GM23338 (cell line): ENCODE data around the gene ARPC2. TPM values are rescaled to one million over a fixed set of nuclear protein-coding genes. Genes with fewer than 3 reads are reported as not detected.

Source experiments
- ATAC-seq: fragments of 200-7000 bp; cut with Tn5 transposase; 3 replicates; pipeline ENCODE4 v1.9.1; 2020
- DNase-seq: peaks from one replicate; pipeline ENCODE4 v3.0.0-alpha.2; 2015; ENCODE audit warnings: low spot score
- H2AFZ ChIP-seq: fragments of 200-600 bp; sonication (generic); 2 replicates; pipeline ENCODE4 v1.8.0; 2016; ENCODE audit warnings: antibody characterized with exemption, mild to moderate bottlenecking, moderate library complexity
- H3F3A ChIP-seq: fragments of 200-600 bp; sonication (generic); replicated peaks from 2 replicates; pipeline ENCODE4 v1.8.0; 2017; ENCODE audit warnings: antibody characterized with exemption, mixed run types, low read depth
- H3K27ac ChIP-seq: fragments of 200-600 bp; sonication (generic); 2 replicates; pipeline ENCODE4 v1.6.1; 2016; ENCODE audit warnings: low read depth
- H3K27me3 ChIP-seq: fragments of 200-600 bp; sonication (generic); 2 replicates; pipeline ENCODE4 v1.8.0; 2016; ENCODE audit warnings: mild to moderate bottlenecking, mixed run types, moderate library complexity; ENCODE audit not compliant: insufficient read depth
- H3K36me3 ChIP-seq: fragments of 200-600 bp; sonication (generic); 2 replicates; pipeline ENCODE4 v1.8.0; 2016; ENCODE audit warnings: mild to moderate bottlenecking; ENCODE audit not compliant: insufficient read depth
- H3K4me1 ChIP-seq: fragments of 200-600 bp; sonication (generic); 2 replicates; pipeline ENCODE4 v1.8.0; 2016; ENCODE audit warnings: mild to moderate bottlenecking, moderate library complexity; ENCODE audit not compliant: insufficient read depth
- H3K4me2 ChIP-seq: fragments of 200-600 bp; sonication (generic); 2 replicates; pipeline ENCODE4 v1.7.1; 2017; ENCODE audit warnings: mixed run types
- H3K4me3 ChIP-seq: fragments of 200-600 bp; sonication (generic); 2 replicates; pipeline ENCODE4 v1.6.1; 2016; ENCODE audit warnings: mixed run types
- H3K79me2 ChIP-seq: fragments of 200-600 bp; sonication (generic); replicated peaks from 2 replicates; pipeline ENCODE4 v1.8.0; 2017; ENCODE audit warnings: mild to moderate bottlenecking; ENCODE audit not compliant: insufficient read depth
- H3K9me2 ChIP-seq: fragments of 200-600 bp; sonication (generic); 2 replicates; pipeline ENCODE4 v1.8.0; 2017; ENCODE audit not compliant: insufficient read depth
- H4K20me1 ChIP-seq: fragments of 200-600 bp; sonication (generic); replicated peaks from 2 replicates; pipeline ENCODE4 v1.8.0; 2017; ENCODE audit warnings: mild to moderate bottlenecking; ENCODE audit not compliant: insufficient read depth
- H3K27ac Mint-ChIP-seq: 2 replicates; pipeline ENCODE4 v1.8.0; 2020; ENCODE audit warnings: inconsistent platforms, mild to moderate bottlenecking, moderate library complexity, mixed read lengths
- H3K27me3 Mint-ChIP-seq: 3 replicates; pipeline ENCODE4 v1.8.0; 2022; ENCODE audit warnings: low read depth, mild to moderate bottlenecking, moderate library complexity, mixed read lengths, inconsistent platforms; ENCODE audit not compliant: insufficient read depth, poor library complexity
- H3K36me3 Mint-ChIP-seq: 3 replicates; pipeline ENCODE4 v1.8.0; 2021; ENCODE audit warnings: low read depth, mild to moderate bottlenecking, inconsistent platforms, moderate library complexity, mixed read lengths
- H3K4me1 Mint-ChIP-seq: 3 replicates; pipeline ENCODE4 v1.8.0; 2020; ENCODE audit warnings: mild to moderate bottlenecking, inconsistent platforms, mixed read lengths
- H3K4me3 Mint-ChIP-seq: 3 replicates; pipeline ENCODE4 v1.8.0; 2021; ENCODE audit warnings: moderate library complexity, mild to moderate bottlenecking, inconsistent platforms, mixed read lengths
- H3K9me3 Mint-ChIP-seq: 3 replicates; pipeline ENCODE4 v1.8.0; 2020; ENCODE audit warnings: moderate library complexity, mild to moderate bottlenecking, inconsistent platforms, mixed read lengths
- CREB1 ChIP-seq: fragments of 250-450 bp; sonication (Bioruptor Pico); IDR thresholded peaks from 2 replicates; pipeline ENCODE4 v1.5.0; 2020; ENCODE audit warnings: low read depth, mild to moderate bottlenecking, moderate library complexity
- CTCF ChIP-seq, 2 experiments: fragments of 200-600 bp in 1 of 2; sonication (generic) in 1 of 2; conservative IDR thresholded peaks; 2 replicates each; pipeline versions ENCODE4 v1.5.1 to v1.6.1; 2016 to 2017; ENCODE audit warnings: antibody characterized with exemption in 2 of 2, low read depth in 2 of 2, mild to moderate bottlenecking in 2 of 2, moderate library complexity in 1 of 2
- ETS1 ChIP-seq: IDR thresholded peaks from 2 replicates; pipeline ENCODE4 v1.6.1; 2016; ENCODE audit warnings: antibody characterized with exemption
- EZH2 ChIP-seq: fragments of 200-600 bp; sonication (generic); IDR thresholded peaks from one replicate; pipeline ENCODE4 v1.8.0; 2017; ENCODE audit warnings: antibody characterized with exemption, mild to moderate bottlenecking, low read depth; ENCODE audit not compliant: unreplicated experiment
- EZH2phosphoT487 ChIP-seq: fragments of 200-600 bp; sonication (generic); IDR thresholded peaks from one replicate; pipeline ENCODE4 v1.8.1; 2018; ENCODE audit warnings: antibody characterized with exemption; ENCODE audit not compliant: unreplicated experiment
- JUNB ChIP-seq: IDR thresholded peaks from one replicate; pipeline ENCODE4 v1.6.1; 2016; ENCODE audit warnings: antibody characterized with exemption; ENCODE audit not compliant: unreplicated experiment
- NANOG ChIP-seq: IDR thresholded peaks from 2 replicates; pipeline ENCODE4 v1.6.1; 2016; ENCODE audit warnings: antibody characterized with exemption, borderline replicate concordance
- POLR2AphosphoS5 ChIP-seq: IDR thresholded peaks from 2 replicates; pipeline ENCODE4 v1.6.1; 2016; ENCODE audit warnings: antibody characterized with exemption, low read depth
- REST ChIP-seq: IDR thresholded peaks from one replicate; pipeline ENCODE4 v1.6.1; 2018; ENCODE audit warnings: antibody characterized with exemption; ENCODE audit not compliant: unreplicated experiment
- STAT1 ChIP-seq: IDR thresholded peaks from one replicate; pipeline ENCODE4 v1.6.1; 2016; ENCODE audit warnings: antibody characterized with exemption; ENCODE audit not compliant: unreplicated experiment
- ZNF114 ChIP-seq: fragments of 250-450 bp; sonication (Bioruptor Pico); IDR thresholded peaks from 2 replicates; pipeline ENCODE4 v1.5.0; 2020; ENCODE audit warnings: mild to moderate bottlenecking, moderate library complexity
- ZNF331 ChIP-seq: fragments of 250-450 bp; sonication (Bioruptor Pico); IDR thresholded peaks from 2 replicates; pipeline ENCODE4 v1.5.0; 2020; ENCODE audit warnings: low read depth, mild to moderate bottlenecking, moderate library complexity
- ZNF462 ChIP-seq: fragments of 250-450 bp; sonication (Bioruptor Pico); IDR thresholded peaks from 2 replicates; pipeline ENCODE4 v1.5.0; 2020; ENCODE audit warnings: mild to moderate bottlenecking, moderate library complexity
- polyA plus RNA-seq: library from polyadenylated mRNA; unstranded; fragments of >200 nt; fragmentation: Nextera tagmentation; extraction: Ambion mirVana; gene quantifications from 2 replicates; pipeline ENCODE4 v1.2.1, GENCODE V29; 2016
- total RNA-seq: library from RNA; depleted of rRNA; stranded (reverse); fragments of >200 nt; shearing (Covaris generic); gene quantifications from 2 replicates; pipeline ENCODE4 v1.2.3, GENCODE V29; 2014

Gene ARPC2
- total and polyA plus RNA-seq, 2 experiments from 2014 or later, result 217 to 271 TPM

GRCh38 chr2:218289639-218290315 is 72.8 kb downstream of the ARPC2 start:
- Mint-ChIP-seq H3K27ac (no peak overlapping the region), H3K4me3 (no peak overlapping the region), H3K36me3 (no peaks in the 10 kb centered on the region), H3K9me3 (no peaks in the 10 kb centered on the region), H3K4me1 (peaks cover 46% of the 10 kb centered on the region), H3K27me3 (peaks cover 19% of the 10 kb centered on the region)
- DNase-seq (no peak), ATAC-seq (no peak)
- H3K4me2 ChIP-seq, result no peak overlapping the region
- no peaks in the 10 kb centered on the region for H3K79me2 ChIP-seq
- H3K27ac ChIP-seq, result no peak overlapping the region
- peaks cover 25% of the 10 kb centered on the region for H3K4me1 ChIP-seq
- H4K20me1 ChIP-seq, result no peaks in the 10 kb centered on the region
- no peak overlapping the region for H2AFZ ChIP-seq
- no peaks in the 10 kb centered on the region for H3K9me2 ChIP-seq
- H3K4me3 ChIP-seq, result no peak overlapping the region
- no peaks in the 10 kb centered on the region for H3F3A ChIP-seq
- H3K36me3 ChIP-seq, result no peaks in the 10 kb centered on the region
- TF ChIP-seq JUNB (no peak), ZNF114 (CRISPR knock-in tag) (no peak), POLR2AphosphoS5 (no peak), REST (no peak), CTCF (conservative IDR thresholded peaks at IDR 0.05; ENCODE audit: low read depth in 2 of 2) (no peak), EZH2 (no peak), CREB1 (no peak), ZNF462 (CRISPR knock-in tag) (no peak), NANOG (no peak), EZH2phosphoT487 (no peak), ETS1 (no peak), ZNF331 (CRISPR knock-in tag) (no peak), STAT1 (no peak)
- H3K27me3 ChIP-seq, result peaks cover 5% of the 10 kb centered on the region; the same call in 1 of the 2 replicates
